ENCODE measurements around the gene GALC. TPM values are rescaled to one million over a fixed set of nuclear protein-coding genes. Genes with fewer than 3 reads are reported as not detected.

The GALC gene
- total RNA-seq, 1 experiment from 2014 or later, result 10.7 TPM

DNA sequence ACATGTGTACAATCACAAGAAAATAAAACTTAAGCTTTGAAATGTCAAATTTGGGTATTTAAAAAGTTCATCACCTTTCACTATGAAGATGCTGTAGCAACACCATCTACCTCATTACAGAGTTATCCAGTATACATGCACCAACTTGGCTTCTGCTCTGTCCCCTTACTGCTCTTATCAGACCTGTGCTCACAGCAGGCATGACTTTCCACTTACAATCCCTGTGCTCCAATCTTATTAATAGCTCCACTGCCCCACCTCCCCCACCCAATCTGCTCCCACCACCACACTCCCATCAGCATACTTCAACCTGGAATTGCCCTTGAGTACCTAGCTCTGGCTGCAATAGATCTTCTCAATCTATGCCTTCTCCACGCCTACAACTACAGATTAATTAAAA lies 13.3 kb downstream of the GALC start (continued):
- TF ChIP-seq, protein P1, sequence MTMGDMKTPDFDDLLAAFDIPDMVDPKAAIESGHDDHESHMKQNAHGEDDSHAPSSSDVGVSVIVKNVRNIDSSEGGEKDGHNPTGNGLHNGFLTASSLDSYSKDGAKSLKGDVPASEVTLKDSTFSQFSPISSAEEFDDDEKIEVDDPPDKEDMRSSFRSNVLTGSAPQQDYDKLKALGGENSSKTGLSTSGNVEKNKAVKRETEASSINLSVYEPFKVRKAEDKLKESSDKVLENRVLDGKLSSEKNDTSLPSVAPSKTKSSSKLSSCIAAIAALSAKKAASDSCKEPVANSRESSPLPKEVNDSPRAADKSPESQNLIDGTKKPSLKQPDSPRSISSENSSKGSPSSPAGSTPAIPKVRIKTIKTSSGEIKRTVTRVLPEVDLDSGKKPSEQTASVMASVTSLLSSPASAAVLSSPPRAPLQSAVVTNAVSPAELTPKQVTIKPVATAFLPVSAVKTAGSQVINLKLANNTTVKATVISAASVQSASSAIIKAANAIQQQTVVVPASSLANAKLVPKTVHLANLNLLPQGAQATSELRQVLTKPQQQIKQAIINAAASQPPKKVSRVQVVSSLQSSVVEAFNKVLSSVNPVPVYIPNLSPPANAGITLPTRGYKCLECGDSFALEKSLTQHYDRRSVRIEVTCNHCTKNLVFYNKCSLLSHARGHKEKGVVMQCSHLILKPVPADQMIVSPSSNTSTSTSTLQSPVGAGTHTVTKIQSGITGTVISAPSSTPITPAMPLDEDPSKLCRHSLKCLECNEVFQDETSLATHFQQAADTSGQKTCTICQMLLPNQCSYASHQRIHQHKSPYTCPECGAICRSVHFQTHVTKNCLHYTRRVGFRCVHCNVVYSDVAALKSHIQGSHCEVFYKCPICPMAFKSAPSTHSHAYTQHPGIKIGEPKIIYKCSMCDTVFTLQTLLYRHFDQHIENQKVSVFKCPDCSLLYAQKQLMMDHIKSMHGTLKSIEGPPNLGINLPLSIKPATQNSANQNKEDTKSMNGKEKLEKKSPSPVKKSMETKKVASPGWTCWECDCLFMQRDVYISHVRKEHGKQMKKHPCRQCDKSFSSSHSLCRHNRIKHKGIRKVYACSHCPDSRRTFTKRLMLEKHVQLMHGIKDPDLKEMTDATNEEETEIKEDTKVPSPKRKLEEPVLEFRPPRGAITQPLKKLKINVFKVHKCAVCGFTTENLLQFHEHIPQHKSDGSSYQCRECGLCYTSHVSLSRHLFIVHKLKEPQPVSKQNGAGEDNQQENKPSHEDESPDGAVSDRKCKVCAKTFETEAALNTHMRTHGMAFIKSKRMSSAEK (CRISPR knock-in tag; IDR thresholded peaks at IDR 0.05; ENCODE audit: borderline replicate concordance), result no peak
- TF ChIP-seq, protein P2, sequence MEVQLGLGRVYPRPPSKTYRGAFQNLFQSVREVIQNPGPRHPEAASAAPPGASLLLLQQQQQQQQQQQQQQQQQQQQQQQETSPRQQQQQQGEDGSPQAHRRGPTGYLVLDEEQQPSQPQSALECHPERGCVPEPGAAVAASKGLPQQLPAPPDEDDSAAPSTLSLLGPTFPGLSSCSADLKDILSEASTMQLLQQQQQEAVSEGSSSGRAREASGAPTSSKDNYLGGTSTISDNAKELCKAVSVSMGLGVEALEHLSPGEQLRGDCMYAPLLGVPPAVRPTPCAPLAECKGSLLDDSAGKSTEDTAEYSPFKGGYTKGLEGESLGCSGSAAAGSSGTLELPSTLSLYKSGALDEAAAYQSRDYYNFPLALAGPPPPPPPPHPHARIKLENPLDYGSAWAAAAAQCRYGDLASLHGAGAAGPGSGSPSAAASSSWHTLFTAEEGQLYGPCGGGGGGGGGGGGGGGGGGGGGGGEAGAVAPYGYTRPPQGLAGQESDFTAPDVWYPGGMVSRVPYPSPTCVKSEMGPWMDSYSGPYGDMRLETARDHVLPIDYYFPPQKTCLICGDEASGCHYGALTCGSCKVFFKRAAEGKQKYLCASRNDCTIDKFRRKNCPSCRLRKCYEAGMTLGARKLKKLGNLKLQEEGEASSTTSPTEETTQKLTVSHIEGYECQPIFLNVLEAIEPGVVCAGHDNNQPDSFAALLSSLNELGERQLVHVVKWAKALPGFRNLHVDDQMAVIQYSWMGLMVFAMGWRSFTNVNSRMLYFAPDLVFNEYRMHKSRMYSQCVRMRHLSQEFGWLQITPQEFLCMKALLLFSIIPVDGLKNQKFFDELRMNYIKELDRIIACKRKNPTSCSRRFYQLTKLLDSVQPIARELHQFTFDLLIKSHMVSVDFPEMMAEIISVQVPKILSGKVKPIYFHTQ (CRISPR knock-in tag; IDR thresholded peaks at IDR 0.05), result no peak
- no peak for TF ChIP-seq JUN (CRISPR knock-in tag; IDR thresholded peaks at IDR 0.05)
- TF ChIP-seq FOXJ3 (CRISPR knock-in tag; IDR thresholded peaks at IDR 0.05; ENCODE audit: borderline replicate concordance), result no peak
- TF ChIP-seq, protein P3, sequence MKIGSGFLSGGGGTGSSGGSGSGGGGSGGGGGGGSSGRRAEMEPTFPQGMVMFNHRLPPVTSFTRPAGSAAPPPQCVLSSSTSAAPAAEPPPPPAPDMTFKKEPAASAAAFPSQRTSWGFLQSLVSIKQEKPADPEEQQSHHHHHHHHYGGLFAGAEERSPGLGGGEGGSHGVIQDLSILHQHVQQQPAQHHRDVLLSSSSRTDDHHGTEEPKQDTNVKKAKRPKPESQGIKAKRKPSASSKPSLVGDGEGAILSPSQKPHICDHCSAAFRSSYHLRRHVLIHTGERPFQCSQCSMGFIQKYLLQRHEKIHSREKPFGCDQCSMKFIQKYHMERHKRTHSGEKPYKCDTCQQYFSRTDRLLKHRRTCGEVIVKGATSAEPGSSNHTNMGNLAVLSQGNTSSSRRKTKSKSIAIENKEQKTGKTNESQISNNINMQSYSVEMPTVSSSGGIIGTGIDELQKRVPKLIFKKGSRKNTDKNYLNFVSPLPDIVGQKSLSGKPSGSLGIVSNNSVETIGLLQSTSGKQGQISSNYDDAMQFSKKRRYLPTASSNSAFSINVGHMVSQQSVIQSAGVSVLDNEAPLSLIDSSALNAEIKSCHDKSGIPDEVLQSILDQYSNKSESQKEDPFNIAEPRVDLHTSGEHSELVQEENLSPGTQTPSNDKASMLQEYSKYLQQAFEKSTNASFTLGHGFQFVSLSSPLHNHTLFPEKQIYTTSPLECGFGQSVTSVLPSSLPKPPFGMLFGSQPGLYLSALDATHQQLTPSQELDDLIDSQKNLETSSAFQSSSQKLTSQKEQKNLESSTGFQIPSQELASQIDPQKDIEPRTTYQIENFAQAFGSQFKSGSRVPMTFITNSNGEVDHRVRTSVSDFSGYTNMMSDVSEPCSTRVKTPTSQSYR (CRISPR knock-in tag; IDR thresholded peaks at IDR 0.05), result no peak
- no peak for TF ChIP-seq RELA (CRISPR knock-in tag; IDR thresholded peaks at IDR 0.05; ENCODE audit: borderline replicate concordance)
- TF ChIP-seq HMGA2 (CRISPR knock-in tag; IDR thresholded peaks at IDR 0.05), result no peak
- TF ChIP-seq SMAD4 (CRISPR knock-in tag; IDR thresholded peaks at IDR 0.05), result no peak
- TF ChIP-seq, protein P4, sequence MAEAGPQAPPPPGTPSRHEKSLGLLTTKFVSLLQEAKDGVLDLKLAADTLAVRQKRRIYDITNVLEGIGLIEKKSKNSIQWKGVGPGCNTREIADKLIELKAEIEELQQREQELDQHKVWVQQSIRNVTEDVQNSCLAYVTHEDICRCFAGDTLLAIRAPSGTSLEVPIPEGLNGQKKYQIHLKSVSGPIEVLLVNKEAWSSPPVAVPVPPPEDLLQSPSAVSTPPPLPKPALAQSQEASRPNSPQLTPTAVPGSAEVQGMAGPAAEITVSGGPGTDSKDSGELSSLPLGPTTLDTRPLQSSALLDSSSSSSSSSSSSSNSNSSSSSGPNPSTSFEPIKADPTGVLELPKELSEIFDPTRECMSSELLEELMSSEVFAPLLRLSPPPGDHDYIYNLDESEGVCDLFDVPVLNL (CRISPR knock-in tag; IDR thresholded peaks at IDR 0.05; ENCODE audit: borderline replicate concordance, low read depth), result no peak
- TF ChIP-seq SOX15 (CRISPR knock-in tag; IDR thresholded peaks at IDR 0.05), result no peak

DNA sequence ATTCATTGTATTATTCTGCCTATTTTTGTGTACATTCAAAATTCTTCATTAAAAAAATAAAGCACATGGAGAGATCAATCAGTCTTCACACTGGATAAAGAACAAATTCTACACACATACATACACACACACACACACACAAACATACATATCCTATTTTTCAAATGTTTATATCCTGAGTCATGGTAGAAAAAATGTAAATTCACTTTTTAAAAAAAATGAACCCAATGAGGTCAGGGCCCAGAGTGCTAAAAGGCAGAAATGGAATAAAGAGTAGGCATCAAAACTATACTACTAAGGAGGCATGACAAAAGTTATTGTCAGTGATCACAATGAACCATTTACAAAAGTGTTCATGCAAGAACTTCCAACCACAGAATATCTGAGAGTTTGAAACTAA lies 17.3 kb downstream of the GALC start:
- no peak overlapping the region for H3K4me3 Mint-ChIP-seq
- H3K4me1 Mint-ChIP-seq, result no peaks in the 10 kb centered on the region
- H3K9me3 Mint-ChIP-seq, result peaks cover 4% of the 10 kb centered on the region
- CTCF ChIA-PET, result no interaction called here
- H3K27me3 Mint-ChIP-seq (ENCODE audit: low read depth), result no peaks in the 10 kb centered on the region
- TF ChIP-seq ZNF138 (CRISPR knock-in tag; conservative IDR thresholded peaks at IDR 0.05) (no peak), NR1H2 (CRISPR knock-in tag; IDR thresholded peaks at IDR 0.05) (no peak), GABPB1 (CRISPR knock-in tag; IDR thresholded peaks at IDR 0.05) (no peak)
- TF ChIP-seq, protein P1 (CRISPR knock-in tag; IDR thresholded peaks at IDR 0.05; ENCODE audit: borderline replicate concordance), result no peak
- TF ChIP-seq, protein P5, sequence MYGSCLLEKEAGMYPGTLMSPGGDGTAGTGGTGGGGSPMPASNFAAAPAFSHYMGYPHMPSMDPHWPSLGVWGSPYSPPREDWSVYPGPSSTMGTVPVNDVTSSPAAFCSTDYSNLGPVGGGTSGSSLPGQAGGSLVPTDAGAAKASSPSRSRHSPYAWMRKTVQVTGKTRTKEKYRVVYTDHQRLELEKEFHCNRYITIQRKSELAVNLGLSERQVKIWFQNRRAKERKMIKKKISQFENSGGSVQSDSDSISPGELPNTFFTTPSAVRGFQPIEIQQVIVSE (CRISPR knock-in tag; IDR thresholded peaks at IDR 0.05; ENCODE audit: borderline replicate concordance), result no peak
- no peak for ATAC-seq
- H3K36me3 Mint-ChIP-seq, result peaks cover 4% of the 10 kb centered on the region; the same call in 1 of the 2 replicates
- POLR2A ChIA-PET, result no interaction called here
- H3K27ac Mint-ChIP-seq, result no peak overlapping the region
- no peak for DNase-seq (ENCODE audit: low spot score)

Measured in WTC11 (cell line).